Measurements from ENCODE around the gene ANKRD62.

ANKRD62 gene

DNA sequence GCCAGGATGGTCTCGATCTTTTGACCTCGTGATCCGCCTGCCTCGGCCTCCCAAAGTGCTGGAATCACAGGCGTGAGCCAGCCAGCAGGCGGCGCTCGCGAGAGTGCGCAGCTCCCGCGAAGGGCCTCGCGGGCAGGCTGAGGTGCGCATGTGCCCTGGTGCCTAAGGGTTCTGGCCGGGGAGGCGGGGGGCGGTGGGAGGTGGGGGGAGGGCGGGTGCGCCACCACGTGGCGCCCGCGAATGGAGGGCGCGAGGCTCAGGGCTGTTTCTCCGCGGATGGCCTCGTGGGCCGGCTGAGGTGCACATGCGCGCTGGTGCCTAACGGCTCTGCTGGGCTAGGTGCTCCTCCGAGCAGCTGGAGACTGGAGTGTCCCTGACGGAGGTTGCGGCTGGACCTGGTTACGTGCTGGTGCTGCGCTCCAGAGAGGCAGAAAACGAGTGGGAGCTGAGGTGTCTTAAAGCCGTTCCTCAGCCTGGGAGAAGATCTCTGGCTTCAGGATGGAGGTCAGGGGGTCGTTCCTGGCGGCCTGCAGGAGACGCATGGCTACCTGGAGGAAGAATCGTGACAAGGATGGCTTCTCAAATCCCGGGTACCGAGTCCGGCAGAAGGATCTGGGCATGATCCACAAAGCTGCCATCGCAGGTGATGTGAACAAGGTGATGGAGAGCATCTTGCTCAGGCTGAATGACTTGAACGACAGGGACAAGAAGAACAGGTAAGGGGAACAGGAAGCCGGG, at the start of gene ANKRD62:
Gene ANKRD62, plus strand, starts transcription at position 324 of the 738 bp plus-strand sequence. Its CDS starts 175 bp downstream, at position 499.
- no peak for DNase-seq (ENCODE audit: low read depth, low spot score)

GRCh38 chr18:12044591-12044990, 49.1 kb upstream of the ANKRD62 start:
- DNase-seq (ENCODE audit: low read depth, low spot score): no peak

- DNase-seq (ENCODE audit: low read depth, low spot score): no peak
These were observed 47.4 kb upstream of the ANKRD62 start for GRCh38 chr18:12046046-12046750.

DNA sequence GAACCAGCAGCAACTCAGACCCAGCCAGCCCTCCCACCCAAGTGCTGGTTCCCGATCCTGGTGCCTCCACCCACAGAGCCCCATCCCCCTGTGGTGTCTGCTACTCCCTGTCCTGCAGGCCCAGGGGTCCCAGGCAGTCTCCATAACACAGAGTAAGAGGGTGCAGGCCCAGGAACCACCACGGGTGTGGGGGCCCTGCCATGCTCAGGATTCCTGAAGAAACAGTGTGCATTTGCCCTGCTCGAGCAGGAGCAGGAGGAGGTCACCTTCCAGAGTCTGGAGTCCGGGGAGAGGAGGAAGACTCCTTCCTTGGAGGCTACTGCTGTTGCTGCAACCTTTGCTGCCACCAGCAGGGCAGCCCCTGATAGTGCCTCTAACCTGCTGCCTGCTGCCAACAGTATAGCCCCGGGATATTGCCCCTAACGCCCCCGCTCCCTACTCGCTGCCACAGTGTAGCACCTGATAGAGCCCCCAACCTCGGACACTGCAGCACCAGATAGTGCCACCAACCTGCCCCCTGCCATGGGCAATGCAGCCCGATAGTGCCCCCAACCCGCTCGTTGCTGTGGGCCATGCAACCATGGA, 46.8 kb upstream of the ANKRD62 start:
- DNase-seq (ENCODE audit: low read depth, low spot score): no peak

- no peak for DNase-seq (ENCODE audit: low read depth, low spot score)
These were observed 45.4 kb upstream of the ANKRD62 start for GRCh38 chr18:12048010-12048826.

DNA sequence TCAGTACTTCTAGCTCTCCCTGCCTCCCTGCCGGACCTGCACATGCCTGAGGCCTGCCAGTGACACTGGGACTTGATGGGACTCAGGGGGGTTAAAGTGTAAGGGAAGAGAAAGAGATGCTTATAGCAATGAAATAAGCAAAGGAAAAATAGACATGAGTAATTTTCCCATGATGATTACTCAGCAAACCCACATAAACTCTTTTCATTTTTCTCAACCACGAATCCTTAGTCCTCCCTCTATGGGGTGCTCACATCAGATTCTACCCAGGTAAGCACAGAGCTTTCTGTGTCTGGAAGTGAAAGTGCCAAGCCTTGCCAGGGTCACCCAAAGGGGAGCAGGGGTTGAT, 44.8 kb upstream of the ANKRD62 start:
- no peak for DNase-seq (ENCODE audit: low read depth, low spot score)

GRCh38 chr18:12049978-12050811, 43.4 kb upstream of the ANKRD62 start:
- no peak for DNase-seq (ENCODE audit: low read depth, low spot score)

DNA sequence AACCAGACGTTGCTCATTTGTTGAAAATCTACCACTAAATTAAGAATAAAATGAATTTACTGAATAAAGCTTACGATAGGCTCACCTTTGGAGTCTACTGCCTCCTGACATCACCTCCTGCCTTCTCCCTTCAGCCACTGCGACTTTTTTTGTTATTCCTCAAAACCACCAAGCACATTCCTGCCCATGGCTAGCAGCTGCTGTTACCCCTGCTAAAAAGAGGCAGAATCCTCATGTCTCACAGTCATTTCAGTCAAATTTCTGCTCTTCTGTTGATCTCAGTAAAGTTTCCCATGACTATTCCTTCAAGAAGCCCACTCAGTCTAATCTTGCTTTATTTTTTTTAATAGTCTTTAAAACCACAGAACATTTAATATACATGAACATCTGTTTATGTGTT, 40.8 kb upstream of the ANKRD62 start:
- DNase-seq (ENCODE audit: low read depth, low spot score): no peak

- no peak for DNase-seq (ENCODE audit: low read depth, low spot score)
These were observed 40.4 kb upstream of the ANKRD62 start for GRCh38 chr18:12053289-12053688.

DNA sequence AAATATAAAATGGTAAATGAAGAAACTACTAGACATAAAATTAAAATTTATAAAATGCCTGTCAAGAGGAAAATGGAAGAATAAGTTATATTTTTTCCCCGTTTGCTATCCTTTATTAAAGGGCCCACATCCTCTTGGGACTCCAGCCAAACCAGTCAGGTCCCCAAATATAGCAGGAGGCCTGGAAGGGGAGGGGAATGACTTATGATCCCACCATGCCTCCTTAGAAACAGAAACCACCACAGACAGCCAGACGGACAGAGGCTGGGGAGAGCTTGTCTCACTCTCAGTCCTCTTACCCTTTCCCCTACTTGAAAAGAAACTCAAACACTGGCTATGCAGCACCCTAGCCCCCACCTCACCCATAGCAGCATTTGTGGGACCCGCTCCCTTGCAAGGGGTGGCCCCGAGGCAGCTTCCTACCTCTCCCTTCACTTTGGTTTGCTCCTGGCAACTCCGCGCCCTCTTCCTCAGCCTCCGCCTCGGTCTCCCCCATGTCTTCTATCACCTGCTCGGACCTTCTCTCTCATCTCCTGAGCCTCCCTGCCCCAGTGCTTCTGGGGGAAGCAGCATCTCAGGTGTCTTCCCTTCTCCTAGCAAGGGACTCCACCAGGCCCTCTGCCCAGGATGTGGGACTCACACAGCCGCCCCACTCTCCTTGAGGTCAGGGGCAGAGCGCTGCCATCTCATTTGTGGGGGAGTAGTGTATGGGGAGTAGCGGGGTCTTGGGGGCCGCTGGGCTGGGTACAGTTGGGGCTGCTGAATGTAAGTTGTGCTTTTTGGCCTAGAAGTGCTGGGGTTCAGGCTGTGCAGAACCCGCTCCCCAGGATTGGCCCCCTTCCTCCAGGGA, 37.4 kb upstream of the ANKRD62 start:
- no peak for DNase-seq (ENCODE audit: low read depth, low spot score)

- DNase-seq (ENCODE audit: low read depth, low spot score): no peak
These were observed 36.7 kb upstream of the ANKRD62 start for GRCh38 chr18:12056884-12057402.

DNA sequence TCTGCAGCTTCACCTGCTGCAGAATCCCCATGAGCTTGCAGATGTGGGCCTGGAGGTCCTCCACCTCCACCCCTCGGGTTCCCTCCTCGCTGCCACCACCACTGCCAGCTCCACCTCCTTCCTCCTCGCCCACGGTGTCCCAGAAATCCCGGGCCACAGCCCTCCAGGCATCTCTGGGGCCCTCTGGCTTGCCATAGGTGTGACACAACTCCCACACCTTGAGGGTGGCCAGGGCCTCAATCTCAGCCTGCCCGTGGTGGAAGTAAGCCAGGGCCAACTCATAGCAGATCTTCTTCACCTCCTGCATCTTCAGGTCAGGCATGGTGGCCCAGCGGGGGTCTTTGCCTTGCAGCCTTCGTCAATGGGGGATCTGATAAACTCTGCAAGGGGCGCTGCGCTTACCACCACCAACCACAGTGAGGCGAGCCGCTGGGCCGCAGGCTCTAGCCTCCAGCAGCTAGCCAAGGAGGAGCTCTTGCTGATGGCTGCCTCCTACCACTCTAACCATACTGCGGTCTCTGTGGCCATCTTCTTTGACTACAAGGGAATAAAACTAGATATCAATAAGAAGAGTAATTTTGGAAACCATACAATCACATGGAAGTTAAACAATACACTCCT, 36.1 kb upstream of the ANKRD62 start:
- no peak for DNase-seq (ENCODE audit: low read depth, low spot score)

DNA sequence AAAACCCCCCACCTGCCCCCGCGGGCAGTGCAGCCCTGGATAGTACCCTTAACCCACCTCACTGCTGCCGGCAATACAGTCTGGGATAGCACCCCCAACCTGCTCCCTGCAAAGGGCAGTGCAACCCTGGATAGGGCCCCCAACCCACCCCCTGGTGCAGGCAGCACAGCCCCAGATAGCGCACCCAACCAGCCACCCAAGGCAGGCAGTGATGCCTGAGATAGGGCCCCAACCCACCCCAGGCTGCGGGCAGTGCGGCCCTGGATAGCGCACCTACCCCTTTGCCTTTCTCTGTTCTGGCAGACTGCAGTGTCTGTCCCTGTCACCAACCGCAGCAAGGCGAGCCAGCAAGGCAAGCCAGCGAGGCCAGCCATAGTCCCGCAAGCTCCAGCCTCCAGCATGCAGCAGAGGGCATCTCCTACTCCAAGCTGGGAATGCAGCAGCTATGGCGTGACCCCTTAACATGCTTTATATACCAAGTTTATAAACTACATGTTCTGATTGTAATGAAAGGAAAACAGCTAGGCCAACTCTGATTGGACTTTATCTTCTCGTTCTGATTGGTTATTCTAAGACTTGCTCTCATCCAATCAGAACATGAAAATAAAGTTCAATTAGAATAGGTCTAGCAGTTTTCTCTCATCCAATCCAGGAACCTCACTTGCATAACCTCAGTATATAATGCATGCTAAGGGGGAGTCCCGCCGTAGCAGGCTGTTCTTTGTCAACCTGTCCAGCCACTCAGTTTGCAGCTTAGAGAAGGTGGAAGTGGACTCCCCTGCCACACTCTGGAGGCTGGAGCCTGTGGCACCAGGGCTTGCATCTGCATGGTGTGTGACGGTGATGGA, 34.1 kb upstream of the ANKRD62 start:
- no peak for DNase-seq (ENCODE audit: low read depth, low spot score)

DNA sequence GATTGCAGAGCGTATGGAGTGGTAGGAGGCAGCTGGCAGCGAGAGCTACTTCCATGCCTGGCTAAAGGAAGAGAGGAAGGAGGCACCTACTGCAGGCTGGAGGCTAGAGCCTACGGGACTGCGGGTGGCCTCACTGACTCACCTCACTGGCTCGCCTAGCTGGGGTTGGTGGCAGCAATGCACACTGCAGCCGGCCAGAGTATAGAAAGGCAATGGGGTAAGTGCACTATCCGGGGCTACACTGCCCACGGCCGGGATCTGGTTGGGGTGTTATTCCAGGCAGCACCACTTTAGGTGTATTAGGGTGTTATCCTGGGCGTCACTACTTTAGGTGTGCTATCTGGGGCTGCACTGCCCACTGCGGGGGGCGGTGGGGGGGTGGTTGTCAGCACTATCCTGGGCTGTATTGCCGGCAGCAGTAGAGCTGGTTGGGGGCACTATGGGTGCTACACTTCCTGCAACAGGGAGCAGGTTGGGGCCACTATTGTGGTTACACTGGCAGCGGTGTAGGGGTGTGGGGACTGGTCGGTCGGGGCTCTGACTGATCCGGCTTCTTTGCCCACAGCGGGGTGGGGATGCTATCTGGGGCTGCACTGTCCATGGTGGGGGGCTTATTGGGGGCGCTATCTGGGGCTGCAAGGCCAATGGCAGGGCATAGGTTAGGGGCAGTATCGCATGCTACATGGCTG, 33.3 kb upstream of the ANKRD62 start:
- no peak for DNase-seq (ENCODE audit: low read depth, low spot score)

DNA sequence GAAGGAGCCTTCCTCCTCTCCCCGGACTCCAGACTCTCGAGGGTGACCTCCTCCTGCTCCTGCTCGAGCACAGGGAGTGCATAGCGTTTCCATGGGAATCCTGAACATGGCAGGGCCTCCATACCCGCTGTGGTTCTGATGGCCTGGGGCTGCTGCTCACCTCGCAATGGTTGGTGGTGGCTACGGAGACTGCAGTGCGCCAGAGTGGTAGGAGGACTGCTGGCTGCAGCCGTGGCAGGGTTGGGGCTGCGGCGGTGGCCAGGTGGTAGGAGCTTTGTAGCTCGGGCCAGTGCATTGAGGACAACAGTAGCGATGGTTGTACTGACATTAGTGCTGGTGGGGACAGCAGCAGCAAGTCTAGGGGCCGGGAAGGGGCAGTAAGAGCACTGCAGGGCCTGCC, 32.0 kb upstream of the ANKRD62 start:
- DNase-seq (ENCODE audit: low read depth, low spot score): no peak

GRCh38 chr18:12062974-12063373, 30.7 kb upstream of the ANKRD62 start:
- no peak for DNase-seq (ENCODE audit: low read depth, low spot score)

GRCh38 chr18:12064086-12064763, 29.4 kb upstream of the ANKRD62 start:
- DNase-seq (ENCODE audit: low read depth, low spot score): no peak
